GM19438 (cell line): ENCODE data around the gene DTL.
"Not testable (repeated sequence)": the region's sequence is repeated elsewhere in the genome, so short reads cannot be mapped to it uniquely, and the experiment has no call there.

Source experiments
- ATAC-seq: cut with Tn5 transposase; IDR thresholded peaks from one replicate; pipeline ENCODE4 v1.9.1; 2021; ENCODE audit warnings: low read depth; ENCODE audit not compliant: unreplicated experiment

The DTL gene, protein sequence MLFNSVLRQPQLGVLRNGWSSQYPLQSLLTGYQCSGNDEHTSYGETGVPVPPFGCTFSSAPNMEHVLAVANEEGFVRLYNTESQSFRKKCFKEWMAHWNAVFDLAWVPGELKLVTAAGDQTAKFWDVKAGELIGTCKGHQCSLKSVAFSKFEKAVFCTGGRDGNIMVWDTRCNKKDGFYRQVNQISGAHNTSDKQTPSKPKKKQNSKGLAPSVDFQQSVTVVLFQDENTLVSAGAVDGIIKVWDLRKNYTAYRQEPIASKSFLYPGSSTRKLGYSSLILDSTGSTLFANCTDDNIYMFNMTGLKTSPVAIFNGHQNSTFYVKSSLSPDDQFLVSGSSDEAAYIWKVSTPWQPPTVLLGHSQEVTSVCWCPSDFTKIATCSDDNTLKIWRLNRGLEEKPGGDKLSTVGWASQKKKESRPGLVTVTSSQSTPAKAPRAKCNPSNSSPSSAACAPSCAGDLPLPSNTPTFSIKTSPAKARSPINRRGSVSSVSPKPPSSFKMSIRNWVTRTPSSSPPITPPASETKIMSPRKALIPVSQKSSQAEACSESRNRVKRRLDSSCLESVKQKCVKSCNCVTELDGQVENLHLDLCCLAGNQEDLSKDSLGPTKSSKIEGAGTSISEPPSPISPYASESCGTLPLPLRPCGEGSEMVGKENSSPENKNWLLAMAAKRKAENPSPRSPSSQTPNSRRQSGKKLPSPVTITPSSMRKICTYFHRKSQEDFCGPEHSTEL

DNA sequence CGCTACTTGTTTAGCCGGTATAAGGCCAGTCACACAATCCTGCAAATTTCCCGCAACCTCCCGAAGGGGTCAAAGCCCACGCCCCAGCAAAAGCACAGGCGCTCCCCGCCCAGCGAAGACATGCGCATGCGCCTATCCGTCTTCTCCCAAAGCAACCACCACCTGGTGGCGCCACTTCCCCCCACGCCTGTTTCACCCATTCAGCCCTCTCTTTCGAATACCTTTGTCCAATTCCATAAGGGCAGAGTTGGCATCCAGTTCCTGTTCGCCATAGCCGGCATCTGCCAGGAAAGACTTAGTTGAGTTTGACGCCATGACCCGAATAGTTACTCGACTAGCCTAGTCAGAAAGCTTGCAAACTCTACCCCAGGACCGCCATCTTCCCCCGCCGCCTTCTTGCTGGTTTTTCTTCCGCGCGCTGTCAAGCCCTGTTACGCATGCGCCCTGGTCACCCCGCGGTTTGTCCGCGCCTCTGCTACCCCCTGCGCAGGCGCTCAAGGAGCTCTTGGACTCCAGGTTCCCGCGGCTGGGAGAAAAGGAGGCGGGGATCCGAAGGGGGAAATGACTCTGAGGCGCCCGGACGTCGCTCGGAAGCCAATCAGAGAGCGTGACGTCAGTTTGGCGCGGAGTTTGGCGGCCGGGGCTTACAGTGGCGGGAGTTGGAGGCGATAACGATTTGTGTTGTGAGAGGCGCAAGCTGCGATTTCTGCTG is at the start of gene DTL, which contains the start of gene INTS7:
TSS of gene DTL (plus strand) at position 626 of the 712 bp plus-strand sequence. CDS start 143 bp downstream, outside the sequence.
TSS of gene INTS7 (minus strand) at position 435 of the 712 bp plus-strand sequence. CDS start at position 315, 120 bp downstream.
- peak; percentile 69 for ATAC-seq

DNA sequence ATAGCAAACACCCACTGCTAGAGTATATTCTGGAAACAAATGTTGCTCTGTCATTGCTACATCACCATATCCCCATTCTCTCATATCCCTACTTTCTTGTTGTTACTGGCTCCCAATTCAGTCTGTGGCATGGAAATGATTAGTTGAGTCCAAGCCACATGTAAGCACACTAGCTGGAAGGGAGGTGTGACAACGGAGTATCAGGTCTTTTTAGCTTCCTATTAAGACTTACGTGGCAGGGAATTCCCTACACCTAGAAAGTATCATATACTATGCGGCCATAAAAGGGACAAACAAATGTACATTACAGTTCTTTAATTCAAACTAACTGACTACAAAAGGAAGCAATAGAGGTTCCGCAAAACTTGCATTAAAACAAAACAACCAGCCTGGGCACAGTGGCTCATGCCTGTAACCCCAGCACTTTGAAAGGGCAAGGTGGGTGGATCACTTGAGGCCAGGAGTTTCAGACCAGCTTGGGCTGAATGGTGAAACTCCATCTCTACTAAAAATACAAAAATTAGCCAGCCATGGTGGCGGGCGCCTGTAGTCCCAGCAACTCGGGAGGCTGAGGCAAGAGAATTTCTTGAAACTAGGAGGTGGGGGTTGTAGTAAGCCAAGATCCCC is 48.8 kb upstream of the DTL start:
- ATAC-seq: no peak

DNA sequence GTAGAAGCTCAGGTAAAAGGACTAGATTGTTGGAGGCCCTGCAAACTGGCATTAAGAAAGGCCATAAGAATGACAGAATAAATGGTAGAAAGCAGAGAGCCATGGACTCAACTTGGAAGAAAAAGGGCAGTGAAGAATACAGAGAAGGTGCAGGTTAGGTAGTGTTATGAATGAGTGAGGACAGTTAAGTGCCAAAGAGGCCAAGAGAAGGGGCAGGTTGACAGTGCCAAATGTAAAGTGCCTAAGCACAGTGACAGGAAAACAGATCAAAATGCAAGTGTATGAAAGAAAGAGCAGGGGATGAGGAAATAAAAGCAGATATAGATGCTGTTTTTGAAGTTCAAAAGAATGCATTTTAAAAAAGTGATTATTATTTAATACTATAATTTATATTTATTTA is 43.9 kb upstream of the DTL start:
- ATAC-seq: no peak

DNA sequence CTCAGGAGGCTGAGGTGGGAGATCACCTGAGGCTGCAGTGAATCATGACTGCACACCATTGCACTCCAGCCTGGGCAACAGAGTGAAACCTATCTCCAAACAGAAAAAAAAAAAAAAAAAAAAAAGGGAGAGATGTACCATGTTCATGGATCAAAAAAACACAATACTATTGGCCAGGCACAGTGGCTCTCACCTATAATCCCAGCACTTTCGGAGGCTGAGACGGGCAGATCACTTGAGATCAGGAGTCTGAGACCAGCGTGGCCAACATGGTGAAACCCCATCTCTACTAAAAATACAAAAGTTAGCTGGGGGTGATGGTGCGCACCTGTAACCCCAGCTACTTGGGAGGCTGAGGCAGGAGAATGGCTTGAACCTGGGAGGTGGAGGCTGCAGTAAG is 38.1 kb upstream of the DTL start:
- ATAC-seq: not testable (repeated sequence)

DNA sequence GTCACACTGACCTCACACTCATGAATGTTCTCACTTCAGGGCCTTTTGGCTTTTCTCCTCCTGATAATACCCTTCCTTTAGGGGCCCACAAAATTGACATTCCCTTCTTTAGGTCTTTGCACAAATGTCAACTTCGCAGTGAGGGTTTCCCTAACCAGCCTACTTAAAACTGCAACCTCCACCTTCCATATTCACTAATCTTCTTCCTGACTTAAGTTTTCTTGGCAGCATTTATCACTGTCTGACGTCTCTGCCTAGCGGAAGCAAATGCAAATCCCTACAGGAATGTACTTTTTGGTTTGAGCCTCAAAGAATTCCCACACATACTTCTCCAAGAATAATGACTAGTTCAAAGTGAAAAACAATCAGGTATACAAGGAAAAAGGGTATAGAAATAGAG is 33.0 kb upstream of the DTL start:
- no peak for ATAC-seq

DNA sequence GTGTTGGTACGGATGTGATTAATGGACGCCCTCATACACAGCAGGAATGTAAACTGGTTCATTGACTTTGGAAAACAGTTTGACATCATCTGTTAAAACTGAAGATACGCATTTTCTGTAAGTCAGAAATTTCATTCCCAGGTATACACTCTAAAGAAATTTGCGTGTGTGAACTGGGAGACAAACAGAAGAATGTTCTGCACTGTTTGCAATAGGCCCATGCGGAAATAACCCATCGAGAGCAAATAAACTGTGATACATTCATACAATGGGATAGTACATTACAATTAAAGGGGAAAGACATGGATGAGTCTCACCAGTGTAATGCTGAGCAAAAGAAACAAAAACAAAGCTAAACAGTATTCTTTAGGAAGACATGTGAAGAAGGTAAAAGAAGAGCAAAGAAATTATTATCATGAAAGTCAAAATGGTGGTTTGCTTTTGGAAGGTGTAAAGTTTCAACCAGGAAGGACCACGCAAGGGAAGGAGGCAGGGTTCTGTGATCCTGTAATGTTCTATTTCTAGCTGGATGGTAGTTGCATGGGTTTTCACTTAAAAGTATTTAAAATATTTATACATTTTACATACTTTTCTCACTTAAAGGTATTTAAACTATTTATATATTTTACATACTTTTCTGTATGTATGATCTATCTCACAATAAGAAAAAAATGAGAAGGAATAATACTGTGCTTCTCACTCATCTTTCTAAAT is 30.5 kb upstream of the DTL start:
- no peak for ATAC-seq

DNA sequence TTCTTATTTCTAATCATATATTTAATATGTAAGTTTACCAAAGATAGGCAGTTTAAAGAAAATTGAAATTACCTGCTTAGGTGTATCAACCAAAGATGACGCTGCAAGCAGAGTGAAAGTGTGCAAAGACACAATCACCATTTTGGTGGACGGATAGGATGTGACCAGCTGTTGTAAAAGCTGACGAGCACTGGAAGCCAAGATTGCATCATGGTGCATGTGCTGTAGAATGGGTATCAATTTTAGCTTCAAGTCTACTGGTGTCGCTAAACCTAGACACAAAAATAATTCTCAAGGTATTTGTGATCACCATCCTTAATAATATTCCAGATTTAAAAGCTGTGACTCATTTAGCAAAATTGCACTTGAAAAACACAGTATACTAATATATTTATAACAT is 28.4 kb upstream of the DTL start:
- no peak for ATAC-seq

DNA sequence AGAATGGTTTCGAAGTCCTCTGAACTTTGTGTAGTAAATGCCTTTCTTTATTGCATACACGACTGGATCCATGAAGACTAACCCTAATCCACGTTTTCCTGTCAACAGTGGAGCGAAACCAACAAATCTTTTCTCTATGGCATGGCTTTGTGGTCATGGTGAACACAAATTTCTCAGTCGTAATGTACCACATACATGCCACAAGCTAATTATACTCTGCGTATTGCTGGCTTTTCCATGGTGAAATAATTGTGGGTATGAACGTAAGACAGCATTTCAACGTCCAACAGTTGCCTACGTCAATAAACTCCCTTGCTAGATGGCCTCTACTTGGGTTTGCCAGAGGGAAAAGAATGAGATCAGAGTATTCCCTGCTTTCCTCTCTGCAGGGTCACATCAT is 27.7 kb upstream of the DTL start:
- ATAC-seq: no peak

DNA sequence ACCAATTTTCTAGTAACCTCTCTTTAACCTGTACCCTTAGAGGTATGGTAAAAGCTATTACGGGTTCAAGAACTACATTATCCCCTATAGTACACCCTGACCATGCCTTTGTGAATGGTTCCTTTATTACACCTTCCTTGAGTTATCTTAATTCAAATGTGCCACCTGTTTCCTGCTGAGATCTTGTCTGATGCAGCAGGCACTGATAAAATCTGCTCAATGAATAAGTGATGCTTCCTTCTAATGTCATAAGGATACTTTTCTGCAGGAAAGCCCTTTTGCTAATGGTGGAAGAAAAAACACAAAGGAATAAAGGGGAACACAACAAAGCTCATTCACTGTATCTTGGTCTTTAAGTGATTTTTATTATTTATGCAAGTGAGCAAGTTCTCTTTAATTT is 26.0 kb upstream of the DTL start:
- ATAC-seq: no peak

DNA sequence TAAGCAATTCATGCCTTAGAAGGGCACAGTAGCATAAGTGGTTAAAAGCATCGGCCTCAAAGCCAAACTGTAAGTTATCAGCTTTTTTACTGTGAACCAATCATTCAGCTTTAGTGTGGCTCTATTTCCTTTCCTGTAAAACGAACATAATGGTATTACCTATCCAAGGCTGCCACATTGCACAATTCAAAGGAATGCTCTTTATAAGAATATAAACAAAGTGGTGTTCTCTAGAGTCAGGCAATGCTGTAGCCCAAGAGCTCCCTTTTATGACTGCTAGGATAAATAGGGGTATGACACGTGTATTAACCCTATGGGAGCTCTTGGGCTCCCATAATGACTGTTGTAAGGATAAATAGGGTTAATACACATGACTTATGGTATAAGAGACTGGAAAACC is 25.5 kb upstream of the DTL start:
- no peak for ATAC-seq

DNA sequence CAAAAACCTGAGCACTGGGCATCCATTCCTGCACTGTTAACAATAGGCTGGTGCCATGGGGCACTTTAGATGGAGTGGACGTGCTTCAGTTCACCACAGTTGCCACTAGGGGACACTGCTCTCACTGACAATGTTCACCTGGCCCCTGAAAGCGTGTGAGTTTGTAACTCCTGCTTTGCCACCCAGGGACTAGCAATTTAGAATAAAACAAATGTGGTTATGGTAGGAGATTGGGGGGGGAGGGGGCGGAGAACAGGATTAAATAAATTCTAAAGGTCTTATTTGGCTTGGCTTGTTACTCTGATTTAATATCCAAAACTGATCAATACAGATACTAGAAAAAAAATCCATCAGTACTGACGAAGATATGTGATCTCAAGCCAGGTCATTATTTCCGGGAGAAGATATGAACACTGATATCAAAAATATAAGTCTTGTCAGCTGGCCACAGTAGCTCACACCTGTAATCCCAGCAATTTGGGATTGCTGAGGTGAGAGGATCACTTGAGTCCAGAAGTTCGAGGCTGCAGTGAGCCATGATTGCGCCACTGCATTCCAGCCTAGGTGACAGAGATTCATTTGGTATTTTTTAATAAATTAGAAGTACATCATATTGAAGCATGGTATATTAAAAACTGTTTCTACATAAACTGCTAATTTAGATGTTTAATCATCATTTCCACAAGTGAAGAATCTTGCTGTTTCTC is 23.4 kb upstream of the DTL start:
- ATAC-seq: peak; percentile 85

DNA sequence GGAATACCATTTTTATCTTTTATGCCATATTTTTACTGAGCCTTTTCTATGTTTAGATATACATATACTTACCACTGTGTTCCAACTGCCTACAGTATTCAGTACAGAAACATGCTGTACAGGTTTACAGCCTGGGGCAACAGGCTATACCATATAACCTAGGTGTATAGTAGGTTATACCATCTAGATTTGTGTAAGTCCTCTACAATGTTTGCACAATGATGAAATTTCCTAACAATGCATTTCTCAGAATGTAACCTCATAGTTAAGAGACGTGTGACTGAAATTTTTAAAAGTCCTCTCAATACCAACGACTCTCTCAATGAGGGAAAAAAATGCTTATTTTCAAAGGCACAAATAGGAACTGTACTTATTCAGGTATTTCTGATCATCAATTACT is 21.9 kb upstream of the DTL start:
- ATAC-seq: no peak

DNA sequence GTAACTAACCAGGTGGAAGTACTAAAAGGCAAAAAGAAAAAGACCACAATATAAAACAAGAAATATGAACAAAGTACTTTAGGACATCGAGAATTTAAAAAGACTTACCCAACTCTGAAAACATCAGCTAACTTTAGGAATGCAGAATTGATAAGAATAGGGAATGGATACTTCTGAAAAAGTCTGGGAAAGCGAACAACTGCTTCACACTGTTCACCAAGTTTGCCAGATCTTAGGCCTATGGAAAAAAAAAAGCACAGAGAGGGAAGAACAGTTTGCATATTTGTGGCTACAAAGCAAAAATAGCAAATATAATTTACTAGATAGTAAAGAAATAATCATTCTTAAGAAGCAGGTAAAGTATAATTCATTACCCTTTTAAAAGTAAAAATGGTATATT is 14.6 kb upstream of the DTL start:
- ATAC-seq: no peak

DNA sequence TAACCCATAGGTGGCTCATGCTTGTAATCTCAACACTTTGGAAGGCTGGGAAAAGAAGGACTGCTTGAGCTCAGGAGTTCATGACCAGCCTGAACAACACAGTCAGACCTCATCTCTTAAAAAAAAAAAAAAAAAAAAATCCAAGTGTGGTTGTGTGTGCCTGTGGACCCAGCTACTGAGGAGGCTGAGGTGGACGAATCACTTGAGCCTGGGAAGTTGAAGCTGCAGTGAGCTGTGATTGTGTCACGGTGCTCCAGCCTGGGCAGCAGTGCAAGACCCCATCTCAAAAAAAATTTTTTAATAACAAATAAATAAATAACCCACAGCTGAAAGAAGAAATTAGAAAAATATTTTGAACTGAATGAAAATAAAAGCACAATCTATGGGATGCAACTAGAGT is 14.0 kb upstream of the DTL start:
- ATAC-seq: no peak

DNA sequence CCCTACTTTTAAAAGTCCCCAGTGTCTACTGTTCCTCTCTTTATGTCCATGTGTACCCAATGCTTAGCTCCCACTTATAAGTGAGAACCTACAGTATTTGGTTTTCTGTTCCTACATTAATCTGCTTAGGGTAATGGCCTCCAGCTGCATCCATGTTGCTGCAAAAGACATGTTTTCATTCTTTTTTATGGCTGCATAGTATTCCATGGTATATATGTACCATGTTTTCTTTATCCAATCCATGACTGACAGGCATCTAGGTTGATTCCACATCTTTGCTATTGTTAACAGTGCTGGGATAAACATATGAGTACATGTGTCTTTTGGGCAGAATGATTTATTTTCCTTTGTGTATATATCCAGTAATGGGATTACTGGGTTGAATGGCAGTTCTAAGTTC is 12.6 kb upstream of the DTL start:
- not testable (repeated sequence) for ATAC-seq

DNA sequence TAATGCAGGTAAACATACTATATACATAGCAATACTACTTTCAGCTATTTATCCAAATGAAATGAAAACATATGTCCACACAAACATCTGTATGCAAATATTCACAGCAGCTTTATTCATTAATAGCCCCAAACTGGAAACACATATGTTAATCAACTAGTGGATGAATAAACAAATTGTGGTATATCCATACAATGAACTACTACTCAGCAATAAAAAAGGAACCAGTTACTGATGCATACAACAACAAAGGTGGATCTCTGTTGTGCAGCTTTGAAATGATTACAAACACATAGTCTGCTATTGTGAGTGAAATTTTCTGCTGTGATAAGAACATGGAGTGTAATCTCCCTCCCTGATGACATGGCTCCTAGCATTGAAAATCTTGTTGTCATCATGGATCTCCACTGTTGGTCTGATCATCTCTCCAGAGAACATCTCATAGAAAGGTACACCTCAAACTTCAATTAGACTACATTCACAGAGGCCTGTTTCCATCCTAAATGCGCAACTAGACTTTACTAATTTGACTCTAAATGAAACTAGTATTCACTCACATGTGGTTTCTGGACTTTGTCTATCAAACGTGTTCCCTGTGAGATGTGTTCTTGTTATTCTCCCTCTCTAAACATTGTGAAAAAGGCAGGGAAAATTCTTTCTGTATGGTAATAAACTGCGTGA is 10.9 kb upstream of the DTL start:
- no peak for ATAC-seq

DNA sequence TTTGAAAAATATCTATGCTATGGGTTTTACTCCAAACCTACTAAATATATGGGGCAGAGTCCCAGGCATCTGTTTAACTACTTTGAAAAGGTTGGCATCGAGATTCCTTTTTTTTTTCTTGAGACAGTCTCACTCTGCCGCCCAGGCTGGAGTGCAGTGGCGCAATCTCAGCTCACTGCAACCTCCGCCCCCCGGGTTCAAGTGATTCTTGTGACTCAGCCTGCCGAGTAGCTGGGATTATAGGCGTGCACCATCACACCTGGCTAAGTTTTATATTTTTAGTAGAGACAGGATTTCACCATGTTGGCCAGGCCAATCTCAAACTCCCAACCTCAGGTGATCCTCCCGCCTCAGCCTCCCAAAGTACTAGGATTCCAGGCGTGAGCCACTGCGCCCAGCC is 7.8 kb upstream of the DTL start:
- not testable (repeated sequence) for ATAC-seq

DNA sequence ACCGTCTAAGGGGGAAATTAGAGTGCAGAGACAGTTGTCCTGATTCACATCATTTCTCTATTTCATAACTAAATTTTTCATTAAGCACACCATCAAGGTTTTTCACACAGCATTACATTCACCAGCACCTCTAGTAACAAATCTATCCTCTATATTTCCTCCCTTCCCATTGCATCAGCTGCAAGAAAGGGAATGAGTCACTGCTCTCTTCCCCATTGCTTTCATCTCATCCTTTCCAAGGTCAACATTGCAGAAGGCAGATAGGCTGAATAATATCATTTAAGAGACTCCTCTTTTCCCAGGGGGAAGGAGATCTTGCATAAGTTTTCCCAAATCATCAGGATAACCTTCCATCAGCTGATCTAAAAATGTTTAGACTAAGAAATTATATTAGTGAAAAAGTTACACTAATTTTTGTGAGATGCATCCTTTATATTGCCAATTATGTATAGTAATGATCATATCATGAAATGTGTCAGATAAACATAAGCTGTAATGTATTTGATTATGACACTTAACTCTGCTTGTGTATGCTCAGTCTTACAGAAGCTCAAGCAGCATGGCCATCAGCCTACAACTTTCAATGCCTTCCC is 4.5 kb upstream of the DTL start:
- ATAC-seq: no peak
